Measurements from ENCODE around the gene TLX2.
A peak's percentile ranks its signal among the peaks of the same experiment; 100 is the strongest.
"Not testable (repeated sequence)": the region's sequence is repeated elsewhere in the genome, so short reads cannot be mapped to it uniquely, and the experiment has no call there.

TLX2 gene

DNA sequence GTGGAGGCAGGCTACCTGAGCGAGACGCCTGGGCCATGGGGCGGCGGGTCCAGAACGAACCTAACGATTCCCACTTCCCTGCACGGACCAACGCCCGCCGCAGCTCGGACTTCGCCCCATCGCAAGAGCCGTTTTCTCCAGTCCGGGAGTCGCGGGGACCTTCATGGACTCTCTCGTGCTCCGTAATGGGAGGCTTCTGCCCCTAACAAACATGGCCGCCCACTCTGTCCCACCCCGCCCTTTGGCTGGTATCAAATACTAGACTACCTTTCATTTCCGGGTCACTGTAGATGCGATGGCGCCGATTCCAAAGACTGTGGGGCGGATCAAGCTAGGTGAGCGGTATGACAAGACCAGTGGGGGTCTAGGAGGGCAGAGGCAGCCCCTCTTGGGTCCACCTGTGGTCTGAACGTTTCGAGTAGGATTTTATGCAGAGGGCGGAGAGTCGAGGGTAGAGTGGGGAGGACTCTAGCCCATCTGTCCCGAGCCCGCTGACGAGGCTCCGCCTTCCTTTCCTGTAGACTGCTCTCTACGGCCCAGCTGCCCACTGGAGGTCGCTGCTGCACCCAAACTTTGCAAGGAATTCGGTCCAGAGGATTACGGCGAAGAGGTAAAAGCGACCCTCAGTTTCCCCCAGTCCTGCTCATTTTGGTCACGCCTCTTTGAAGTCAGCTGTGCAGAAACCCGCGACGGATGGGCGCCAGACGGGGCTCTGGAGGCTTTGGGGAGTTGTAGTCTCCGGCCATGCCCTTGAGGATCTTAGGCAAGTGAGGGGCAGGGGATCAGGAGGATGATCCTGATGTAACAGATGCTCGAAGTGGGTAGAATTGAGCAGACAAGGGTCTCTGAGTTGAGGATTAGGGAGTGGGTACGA, 31.2 kb upstream of the TLX2 start, which contains the start of the genes CCDC142 and TTC31:
Gene CCDC142 (minus strand): TSS at position 198 of the 874 bp plus-strand sequence. CDS start 161 bp downstream, at position 37.
Gene TTC31 (plus strand): TSS at position 281 of the 874 bp plus-strand sequence. CDS start 15 bp downstream, at position 296.
- peak within 1 kb of the TSS; percentile 92 for H3K9ac ChIP-seq (ENCODE audit: low read length)
- peak within 1 kb of the TSS; percentile 98 for H3K4me2 ChIP-seq (ENCODE audit: low read depth, low read length)
- H3K36me3 ChIP-seq (replicated peaks; ENCODE audit: insufficient read depth, low read length), result no peaks in the 10 kb centered on the region
- H3K4me1 ChIP-seq (ENCODE audit: low read length), result peaks cover 8% of the 10 kb centered on the region
- H3K4me3 ChIP-seq (ENCODE audit: low read length), result peak within 1 kb of the TSS; percentile 99
- H3K9me2 ChIP-seq (replicated peaks; ENCODE audit: insufficient read depth, low read length), result no peaks in the 10 kb centered on the region
- H3K79me2 ChIP-seq (ENCODE audit: low read length), result peaks cover 33% of the 10 kb centered on the region
- H3K27ac ChIP-seq (ENCODE audit: low read length), result peak within 1 kb of the TSS; percentile 77
- H3K9me3 ChIP-seq (replicated peaks; ENCODE audit: insufficient read depth, low read length), result no peaks in the 10 kb centered on the region
- TF ChIP-seq EZH2 (optimal IDR thresholded peaks at IDR 0.05; ENCODE audit: low read depth, low read length), result no peak
- TF ChIP-seq, protein P1, sequence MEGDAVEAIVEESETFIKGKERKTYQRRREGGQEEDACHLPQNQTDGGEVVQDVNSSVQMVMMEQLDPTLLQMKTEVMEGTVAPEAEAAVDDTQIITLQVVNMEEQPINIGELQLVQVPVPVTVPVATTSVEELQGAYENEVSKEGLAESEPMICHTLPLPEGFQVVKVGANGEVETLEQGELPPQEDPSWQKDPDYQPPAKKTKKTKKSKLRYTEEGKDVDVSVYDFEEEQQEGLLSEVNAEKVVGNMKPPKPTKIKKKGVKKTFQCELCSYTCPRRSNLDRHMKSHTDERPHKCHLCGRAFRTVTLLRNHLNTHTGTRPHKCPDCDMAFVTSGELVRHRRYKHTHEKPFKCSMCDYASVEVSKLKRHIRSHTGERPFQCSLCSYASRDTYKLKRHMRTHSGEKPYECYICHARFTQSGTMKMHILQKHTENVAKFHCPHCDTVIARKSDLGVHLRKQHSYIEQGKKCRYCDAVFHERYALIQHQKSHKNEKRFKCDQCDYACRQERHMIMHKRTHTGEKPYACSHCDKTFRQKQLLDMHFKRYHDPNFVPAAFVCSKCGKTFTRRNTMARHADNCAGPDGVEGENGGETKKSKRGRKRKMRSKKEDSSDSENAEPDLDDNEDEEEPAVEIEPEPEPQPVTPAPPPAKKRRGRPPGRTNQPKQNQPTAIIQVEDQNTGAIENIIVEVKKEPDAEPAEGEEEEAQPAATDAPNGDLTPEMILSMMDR (IDR thresholded peaks at IDR 0.05; ENCODE audit: low read length), result peak; percentile 85
- peak; percentile 93 for DNase-seq
- no peaks in the 10 kb centered on the region for H3K27me3 ChIP-seq (replicated peaks; ENCODE audit: insufficient read depth, low read length)
- no peaks in the 10 kb centered on the region for H4K20me1 ChIP-seq (ENCODE audit: insufficient read depth, low read length)
- peak within 1 kb of the TSS; percentile 99 for H2AFZ ChIP-seq (ENCODE audit: low read length)
- peaks cover 4% of the 10 kb centered on the region; the same call in 1 of the 2 replicates for H3F3A ChIP-seq (ENCODE audit: insufficient read depth, low read length)

DNA sequence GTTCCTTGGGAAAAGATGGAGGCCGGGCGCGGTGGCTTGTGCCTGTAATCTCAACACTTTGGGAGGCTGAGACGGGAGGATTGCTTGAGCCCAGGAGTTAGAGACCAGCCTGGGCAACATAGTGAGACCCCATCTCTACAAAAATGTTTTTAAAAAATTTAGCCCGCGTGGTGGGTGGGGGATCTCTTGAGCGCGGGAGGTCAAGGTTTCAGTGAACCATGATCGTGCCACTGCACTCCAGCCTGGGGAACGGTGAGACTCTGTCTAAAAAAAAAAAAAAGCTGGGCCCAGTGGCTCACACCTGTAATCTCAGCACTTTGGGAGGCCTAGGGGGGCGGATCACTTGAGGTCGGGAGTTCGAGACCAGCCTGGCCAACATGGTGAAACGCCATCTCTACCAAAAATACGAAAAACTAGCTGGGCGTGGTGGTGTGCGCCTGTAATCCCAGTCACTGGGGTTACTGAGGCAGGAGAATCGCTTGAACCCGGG, 30.5 kb upstream of the TLX2 start:
- not testable (repeated sequence) for H3F3A ChIP-seq (ENCODE audit: insufficient read depth, low read length); H3K27me3 ChIP-seq (replicated peaks; ENCODE audit: insufficient read depth, low read length); H3K27ac ChIP-seq (ENCODE audit: low read length); H3K4me1 ChIP-seq (ENCODE audit: low read length); DNase-seq; H3K9me3 ChIP-seq (replicated peaks; ENCODE audit: insufficient read depth, low read length); H4K20me1 ChIP-seq (ENCODE audit: insufficient read depth, low read length); H3K9me2 ChIP-seq (replicated peaks; ENCODE audit: insufficient read depth, low read length); H3K36me3 ChIP-seq (replicated peaks; ENCODE audit: insufficient read depth, low read length)
- H3K4me3 ChIP-seq (ENCODE audit: low read length), result peak overlapping the region; percentile 99
- H3K9ac ChIP-seq (ENCODE audit: low read length), result peak overlapping the region; percentile 92
- H2AFZ ChIP-seq (ENCODE audit: low read length), result peak overlapping the region; percentile 99
- peak overlapping the region; percentile 98 for H3K4me2 ChIP-seq (ENCODE audit: low read depth, low read length)
- peaks cover 33% of the 10 kb centered on the region for H3K79me2 ChIP-seq (ENCODE audit: low read length)

DNA sequence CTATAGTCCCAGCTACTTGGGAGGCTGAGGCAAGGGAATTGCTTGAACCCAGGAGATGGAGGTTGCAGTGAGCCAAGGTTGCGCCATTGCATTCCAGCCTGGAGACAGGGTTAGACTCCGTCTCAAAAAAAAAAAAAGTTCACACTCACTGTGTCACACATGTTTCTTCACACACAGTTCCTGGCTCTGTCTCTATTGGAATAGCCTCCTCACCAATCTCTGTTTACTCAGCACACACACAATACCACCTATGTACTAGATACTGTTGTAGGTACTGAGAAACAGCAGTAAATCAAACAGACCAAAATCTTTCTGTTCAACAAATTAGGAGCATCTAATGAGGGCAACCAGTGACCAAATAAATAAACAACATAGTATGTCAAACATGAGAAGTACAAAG, 28.1 kb upstream of the TLX2 start:
- Histone ChIP-seq H3K4me3 (ENCODE audit: low read length) (no peak overlapping the region), H4K20me1 (ENCODE audit: insufficient read depth, low read length) (no peaks in the 10 kb centered on the region), H3K9me2 (replicated peaks; ENCODE audit: insufficient read depth, low read length) (no peaks in the 10 kb centered on the region), H3K4me1 (ENCODE audit: low read length) (peaks cover 4% of the 10 kb centered on the region; the same call in 1 of the 2 replicates), H3K36me3 (replicated peaks; ENCODE audit: insufficient read depth, low read length) (no peaks in the 10 kb centered on the region), H3K9ac (ENCODE audit: low read length) (no peak overlapping the region), H3K27me3 (replicated peaks; ENCODE audit: insufficient read depth, low read length) (no peaks in the 10 kb centered on the region), H2AFZ (ENCODE audit: low read length) (no peak overlapping the region), H3K9me3 (replicated peaks; ENCODE audit: insufficient read depth, low read length) (no peaks in the 10 kb centered on the region), H3K4me2 (ENCODE audit: low read depth, low read length) (no peak overlapping the region), H3K79me2 (ENCODE audit: low read length) (peaks cover 26% of the 10 kb centered on the region), H3K27ac (ENCODE audit: low read length) (no peak overlapping the region), H3F3A (ENCODE audit: insufficient read depth, low read length) (peaks cover 4% of the 10 kb centered on the region; the same call in 1 of the 2 replicates)
- TF ChIP-seq, protein P1 (IDR thresholded peaks at IDR 0.05; ENCODE audit: low read length), result no peak
- TF ChIP-seq EZH2 (optimal IDR thresholded peaks at IDR 0.05; ENCODE audit: low read depth, low read length) (no peak), EZH2phosphoT487 (IDR thresholded peaks at IDR 0.05; ENCODE audit: low read length) (no peak)
- DNase-seq, result no peak
